Panc1 (cell line): ENCODE measurements around the gene PAQR9. TPM values are rescaled to one million over a fixed set of nuclear protein-coding genes. Genes with fewer than 3 reads are reported as not detected.

Source experiments
- ATAC-seq: fragments of 200-7000 bp; cut with Tn5 transposase; 2 replicates; pipeline ENCODE4 v1.9.1; 2020; ENCODE audit warnings: mild to moderate bottlenecking, moderate library complexity
- BruUV-seq: library from RNA; stranded (reverse); fragments of 400-500 nt; replicated peaks from 2 replicates; lab custom pipeline; 2021; lab: Mats Ljungman, UMichigan
- CTCF ChIA-PET: fragments of 300-600 bp; sonication (Branson Sonifier 250); formaldehyde crosslinking; loops from one replicate; lab custom pipeline; 2022; ENCODE audit warnings: antibody characterized with exemption; lab: Charles Lee
- POLR2A ChIA-PET: fragments of 300-600 bp; sonication (Branson Sonifier 250); formaldehyde crosslinking; loops from one replicate; lab custom pipeline; 2022; ENCODE audit warnings: antibody characterized with exemption; lab: Charles Lee
- DNase-seq: peaks from one replicate; pipeline ENCODE4 v3.0.0-alpha.2; 2010; ENCODE audit warnings: low read depth, low spot score
- H3K27ac ChIP-seq: 2 replicates; pipeline ENCODE4 v1.5.1; 2011; ENCODE audit warnings: mild to moderate bottlenecking, low read length, inconsistent platforms
- H3K27me3 ChIP-seq: fragments of 200-500 bp; sonication (Bioruptor generic); 2 replicates; pipeline ENCODE4 v1.6.0; 2014; ENCODE audit warnings: low read length, inconsistent platforms; ENCODE audit not compliant: control insufficient read depth, insufficient read depth
- H3K36me3 ChIP-seq: fragments of 200-500 bp; sonication (Bioruptor generic); 2 replicates; pipeline ENCODE4 v1.5.1; 2014; ENCODE audit warnings: inconsistent platforms, mild to moderate bottlenecking, low read length, moderate library complexity; ENCODE audit not compliant: control insufficient read depth, insufficient read depth
- H3K4me1 ChIP-seq: 2 replicates; pipeline ENCODE4 v1.5.1; 2011; ENCODE audit warnings: inconsistent platforms, mild to moderate bottlenecking, low read length, moderate library complexity; ENCODE audit not compliant: control insufficient read depth, insufficient read depth
- H3K4me3 ChIP-seq, 2 experiments: 2 replicates each; pipeline ENCODE4 v1.5.1; 2011 to 2012; ENCODE audit warnings: low read depth in 2 of 2, low read length in 2 of 2, mild to moderate bottlenecking in 2 of 2, inconsistent platforms in 1 of 2, moderate library complexity in 1 of 2
- H3K9me3 ChIP-seq: fragments of 200-500 bp; sonication (Bioruptor generic); 2 replicates; pipeline ENCODE4 v1.5.1; 2014; ENCODE audit warnings: low read depth, mild to moderate bottlenecking, inconsistent platforms, low read length, moderate library complexity; ENCODE audit not compliant: control insufficient read depth, insufficient read depth
- POLR2AphosphoS5 ChIP-seq: IDR thresholded peaks from 2 replicates; pipeline ENCODE4 v1.6.1; 2012; ENCODE audit warnings: mild to moderate bottlenecking, low read depth, low read length, moderate library complexity
- SIN3A ChIP-seq: IDR thresholded peaks from 2 replicates; pipeline ENCODE4 v1.6.1; 2012; ENCODE audit warnings: low read depth, mild to moderate bottlenecking, low read length, moderate library complexity, borderline replicate concordance; ENCODE audit not compliant: insufficient read depth
- TCF7L2 ChIP-seq: IDR thresholded peaks from 2 replicates; pipeline ENCODE4 v1.6.1; 2011; ENCODE audit warnings: mild to moderate bottlenecking, low read depth, low read length, inconsistent platforms
- in situ Hi-C: cut with HindIII; loops from 2 replicates; pipeline ENCODE4 v1.10.0; 2016; ENCODE audit warnings: low sequenced_read_pairs, low pct_unique_long_range_greater_than_20kb
- intact Hi-C: fragments of 100-400 bp; cut with micrococcal nuclease; formaldehyde crosslinking; loops from one replicate; pipeline ENCODE4 v1.10.0; 2022; ENCODE audit not compliant: unreplicated experiment
- total RNA-seq: library from RNA; stranded (reverse); gene quantifications from one replicate; pipeline ENCODE4 v1.2.1, GENCODE V29; 2021; ENCODE audit not compliant: unreplicated experiment
- TF ChIP-seq, protein P1 (sequence below), 2 experiments: IDR thresholded peaks; 2 replicates each; pipeline ENCODE4 v1.6.1; 2011 to 2012; ENCODE audit warnings: low read depth in 2 of 2, control low read depth in 1 of 2, low read length in 1 of 2, mild to moderate bottlenecking in 1 of 2, moderate library complexity in 1 of 2; ENCODE audit not compliant: insufficient read depth in 1 of 2
- TF ChIP-seq, protein P2 (sequence below): fragments of 450-650 bp; IDR thresholded peaks from 2 replicates; pipeline ENCODE4 v1.5.1; 2017; ENCODE audit warnings: mild to moderate bottlenecking

Gene PAQR9
- total RNA-seq, 1 experiment from 2014 or later = 0.36 TPM

DNA sequence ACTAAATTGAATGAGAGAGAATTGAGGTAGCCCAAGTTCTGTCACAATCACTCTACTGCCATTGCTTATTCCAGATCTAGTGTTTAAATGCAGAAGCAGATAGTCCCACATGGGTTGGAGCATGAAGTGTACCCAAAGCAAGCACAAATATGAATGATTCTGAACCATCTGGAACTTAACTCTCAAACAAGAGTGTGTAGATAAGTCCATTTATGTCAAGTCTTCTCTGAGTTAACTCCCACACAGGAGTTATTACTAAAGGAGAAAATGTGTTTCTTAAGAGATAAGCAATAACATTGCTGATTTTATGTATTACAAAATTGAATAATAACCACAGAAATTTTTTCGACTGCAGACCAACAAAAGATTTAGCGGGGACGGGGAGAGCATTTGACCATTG lies 33.6 kb downstream of the PAQR9 start:
- Histone ChIP-seq H3K4me3 (no peak overlapping the region), H3K27me3 (no peaks in the 10 kb centered on the region; the same call in 1 of the 2 replicates), H3K36me3 (no peaks in the 10 kb centered on the region), H3K27ac (no peak overlapping the region), H3K4me1 (no peaks in the 10 kb centered on the region), H3K9me3 (no peaks in the 10 kb centered on the region)
- BruUV-seq = no TSS peak
- ATAC-seq = no peak
- intact Hi-C loops = loop anchor here (1.0 to 2.0 kb wide), 2 partner anchors 57 to 64 kb away; no protein-coding TSS in a partner anchor
- no peak for DNase-seq
- TF ChIP-seq, protein P1, sequence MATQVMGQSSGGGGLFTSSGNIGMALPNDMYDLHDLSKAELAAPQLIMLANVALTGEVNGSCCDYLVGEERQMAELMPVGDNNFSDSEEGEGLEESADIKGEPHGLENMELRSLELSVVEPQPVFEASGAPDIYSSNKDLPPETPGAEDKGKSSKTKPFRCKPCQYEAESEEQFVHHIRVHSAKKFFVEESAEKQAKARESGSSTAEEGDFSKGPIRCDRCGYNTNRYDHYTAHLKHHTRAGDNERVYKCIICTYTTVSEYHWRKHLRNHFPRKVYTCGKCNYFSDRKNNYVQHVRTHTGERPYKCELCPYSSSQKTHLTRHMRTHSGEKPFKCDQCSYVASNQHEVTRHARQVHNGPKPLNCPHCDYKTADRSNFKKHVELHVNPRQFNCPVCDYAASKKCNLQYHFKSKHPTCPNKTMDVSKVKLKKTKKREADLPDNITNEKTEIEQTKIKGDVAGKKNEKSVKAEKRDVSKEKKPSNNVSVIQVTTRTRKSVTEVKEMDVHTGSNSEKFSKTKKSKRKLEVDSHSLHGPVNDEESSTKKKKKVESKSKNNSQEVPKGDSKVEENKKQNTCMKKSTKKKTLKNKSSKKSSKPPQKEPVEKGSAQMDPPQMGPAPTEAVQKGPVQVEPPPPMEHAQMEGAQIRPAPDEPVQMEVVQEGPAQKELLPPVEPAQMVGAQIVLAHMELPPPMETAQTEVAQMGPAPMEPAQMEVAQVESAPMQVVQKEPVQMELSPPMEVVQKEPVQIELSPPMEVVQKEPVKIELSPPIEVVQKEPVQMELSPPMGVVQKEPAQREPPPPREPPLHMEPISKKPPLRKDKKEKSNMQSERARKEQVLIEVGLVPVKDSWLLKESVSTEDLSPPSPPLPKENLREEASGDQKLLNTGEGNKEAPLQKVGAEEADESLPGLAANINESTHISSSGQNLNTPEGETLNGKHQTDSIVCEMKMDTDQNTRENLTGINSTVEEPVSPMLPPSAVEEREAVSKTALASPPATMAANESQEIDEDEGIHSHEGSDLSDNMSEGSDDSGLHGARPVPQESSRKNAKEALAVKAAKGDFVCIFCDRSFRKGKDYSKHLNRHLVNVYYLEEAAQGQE (IDR thresholded peaks at IDR 0.05; ENCODE audit: insufficient read depth in 1 of 2, low read depth in 2 of 2, low read length in 1 of 2) = no peak
- no peak for TF ChIP-seq TCF7L2
- no peak for TF ChIP-seq SIN3A
- TF ChIP-seq, protein P2, sequence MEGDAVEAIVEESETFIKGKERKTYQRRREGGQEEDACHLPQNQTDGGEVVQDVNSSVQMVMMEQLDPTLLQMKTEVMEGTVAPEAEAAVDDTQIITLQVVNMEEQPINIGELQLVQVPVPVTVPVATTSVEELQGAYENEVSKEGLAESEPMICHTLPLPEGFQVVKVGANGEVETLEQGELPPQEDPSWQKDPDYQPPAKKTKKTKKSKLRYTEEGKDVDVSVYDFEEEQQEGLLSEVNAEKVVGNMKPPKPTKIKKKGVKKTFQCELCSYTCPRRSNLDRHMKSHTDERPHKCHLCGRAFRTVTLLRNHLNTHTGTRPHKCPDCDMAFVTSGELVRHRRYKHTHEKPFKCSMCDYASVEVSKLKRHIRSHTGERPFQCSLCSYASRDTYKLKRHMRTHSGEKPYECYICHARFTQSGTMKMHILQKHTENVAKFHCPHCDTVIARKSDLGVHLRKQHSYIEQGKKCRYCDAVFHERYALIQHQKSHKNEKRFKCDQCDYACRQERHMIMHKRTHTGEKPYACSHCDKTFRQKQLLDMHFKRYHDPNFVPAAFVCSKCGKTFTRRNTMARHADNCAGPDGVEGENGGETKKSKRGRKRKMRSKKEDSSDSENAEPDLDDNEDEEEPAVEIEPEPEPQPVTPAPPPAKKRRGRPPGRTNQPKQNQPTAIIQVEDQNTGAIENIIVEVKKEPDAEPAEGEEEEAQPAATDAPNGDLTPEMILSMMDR = no peak
- TF ChIP-seq POLR2AphosphoS5 = no peak
- POLR2A ChIA-PET = no interaction called here
- in situ Hi-C loops = no loop called here
- CTCF ChIA-PET = interaction anchor here (0.6 kb wide), 1 partner anchor 38 kb away, joined by 18 read pairs; no protein-coding TSS in a partner anchor

DNA sequence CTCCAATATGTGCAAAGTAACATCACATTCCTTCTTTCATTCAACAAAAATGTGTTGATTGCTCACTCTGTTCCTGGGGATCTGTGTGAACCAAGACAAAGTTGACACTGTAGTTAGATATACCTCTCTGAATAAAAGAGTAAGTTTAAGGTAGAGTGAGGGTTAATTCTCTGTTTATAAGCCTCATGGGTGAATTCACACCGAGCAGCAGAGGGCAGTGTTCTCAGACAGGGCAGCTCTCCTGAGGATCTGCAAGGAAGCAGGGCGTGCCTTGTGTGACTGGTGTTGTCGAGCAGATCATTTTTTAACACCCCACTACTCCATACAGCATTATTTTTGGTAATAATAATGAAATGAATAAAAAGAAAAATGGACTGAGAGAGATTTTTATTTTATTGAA lies 34.4 kb downstream of the PAQR9 start:
- Histone ChIP-seq H3K36me3 (no peaks in the 10 kb centered on the region), H3K9me3 (no peaks in the 10 kb centered on the region), H3K4me3 (no peak overlapping the region), H3K27me3 (no peaks in the 10 kb centered on the region; the same call in 1 of the 2 replicates), H3K27ac (no peak overlapping the region), H3K4me1 (no peaks in the 10 kb centered on the region)
- TF ChIP-seq POLR2AphosphoS5 (no peak), TCF7L2 (no peak), SIN3A (no peak)
- TF ChIP-seq, protein P2 = peak; percentile 91
- TF ChIP-seq, protein P1 (IDR thresholded peaks at IDR 0.05; ENCODE audit: insufficient read depth in 1 of 2, low read depth in 2 of 2, low read length in 1 of 2) = no peak
- ATAC-seq (peak; percentile 95), DNase-seq (peak; percentile 35)
- CTCF ChIA-PET = interaction anchor here (1.3 kb wide), 1 partner anchor 59 kb away, joined by 3 read pairs; no protein-coding TSS in a partner anchor
- BruUV-seq = no TSS peak
- POLR2A ChIA-PET = no interaction called here
- intact Hi-C loops = loop anchor here (1.0 to 2.0 kb wide), 2 partner anchors 58 to 65 kb away; no protein-coding TSS in a partner anchor
- in situ Hi-C loops = no loop called here
